Brain microvascular endothelial cell (primary cell): Measurements from ENCODE around the gene EXOSC10.
"Not testable (repeated sequence)": the region's sequence is repeated elsewhere in the genome, so short reads cannot be mapped to it uniquely, and the experiment has no call there.

Experiments used
- DNase-seq: peaks from one replicate; pipeline ENCODE4 v3.0.0-alpha.2; 2020
- H3K27ac ChIP-seq: fragments of 250-450 bp; sonication (Bioruptor Pico); 2 replicates; pipeline ENCODE4 v1.5.1; 2020; ENCODE audit warnings: mild to moderate bottlenecking, moderate library complexity
- H3K27me3 ChIP-seq: fragments of 250-450 bp; sonication (Bioruptor Pico); replicated peaks from 2 replicates; pipeline ENCODE4 v1.5.1; 2020; ENCODE audit warnings: mild to moderate bottlenecking
- H3K36me3 ChIP-seq: fragments of 250-450 bp; sonication (Bioruptor Pico); replicated peaks from 2 replicates; pipeline ENCODE4 v1.5.1; 2020; ENCODE audit warnings: mild to moderate bottlenecking
- H3K4me3 ChIP-seq: 2 replicates; pipeline ENCODE4 v1.5.1; 2011; ENCODE audit warnings: low read depth, mild to moderate bottlenecking, control low read depth, low read length, moderate library complexity
- in situ Hi-C: cut with HindIII; loops from 2 replicates; pipeline ENCODE4 v1.10.0; 2017; ENCODE audit warnings: low sequenced_read_pairs, low pct_ligation_motif_present
- TF ChIP-seq, protein P1 (sequence below): IDR thresholded peaks from 2 replicates; pipeline ENCODE4 v1.5.1; 2011; ENCODE audit warnings: low read depth, mild to moderate bottlenecking, moderate library complexity, low read length, control low read depth, inconsistent platforms; ENCODE audit errors: missing control alignments

The EXOSC10 gene

DNA sequence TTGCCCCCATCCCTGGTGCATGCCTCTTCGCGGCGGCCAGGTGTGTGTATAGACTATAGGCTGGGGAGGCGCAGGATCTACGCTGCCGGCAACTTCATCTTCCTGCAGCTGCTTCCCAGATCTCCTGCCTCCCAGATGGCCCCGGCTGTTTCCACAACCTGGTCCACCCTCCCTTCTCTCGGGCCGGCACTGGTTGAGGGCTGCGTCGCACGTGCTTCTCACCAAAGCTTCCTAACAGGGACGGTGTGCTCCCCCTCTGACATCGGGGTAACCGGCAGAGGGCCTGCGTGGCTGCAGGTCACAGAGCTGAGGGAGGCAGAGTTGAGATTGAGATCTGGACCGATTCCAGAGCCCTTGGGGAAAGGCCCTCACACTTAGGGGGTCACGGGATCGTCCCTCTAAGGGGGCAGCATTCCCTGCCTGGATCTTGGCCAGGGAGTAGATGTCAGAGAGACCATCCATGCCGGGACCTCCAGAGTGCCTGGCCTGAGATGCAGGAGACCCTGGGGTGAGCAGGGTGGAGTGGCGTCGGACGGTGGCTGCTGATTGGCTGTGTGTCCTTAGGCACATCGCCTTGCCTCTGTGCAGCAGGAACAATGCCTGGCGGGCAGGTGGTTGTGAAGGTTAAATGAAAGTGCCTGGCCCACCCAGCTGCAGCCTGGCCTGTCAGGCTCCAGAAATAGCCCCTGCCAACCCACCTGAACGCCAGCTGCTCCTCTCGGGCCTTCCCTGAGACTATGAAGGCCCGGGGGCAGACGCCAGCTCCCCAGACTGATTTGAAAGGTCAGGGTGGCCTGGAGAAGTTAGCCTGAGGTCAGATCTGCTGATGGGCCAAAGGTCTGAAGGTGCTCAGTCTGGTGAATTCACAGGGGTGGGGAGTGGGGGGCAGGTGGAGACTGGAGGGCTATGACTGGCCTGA, 46.6 kb downstream of the EXOSC10 start:
- DNase-seq, result no peak
- TF ChIP-seq, protein P1, sequence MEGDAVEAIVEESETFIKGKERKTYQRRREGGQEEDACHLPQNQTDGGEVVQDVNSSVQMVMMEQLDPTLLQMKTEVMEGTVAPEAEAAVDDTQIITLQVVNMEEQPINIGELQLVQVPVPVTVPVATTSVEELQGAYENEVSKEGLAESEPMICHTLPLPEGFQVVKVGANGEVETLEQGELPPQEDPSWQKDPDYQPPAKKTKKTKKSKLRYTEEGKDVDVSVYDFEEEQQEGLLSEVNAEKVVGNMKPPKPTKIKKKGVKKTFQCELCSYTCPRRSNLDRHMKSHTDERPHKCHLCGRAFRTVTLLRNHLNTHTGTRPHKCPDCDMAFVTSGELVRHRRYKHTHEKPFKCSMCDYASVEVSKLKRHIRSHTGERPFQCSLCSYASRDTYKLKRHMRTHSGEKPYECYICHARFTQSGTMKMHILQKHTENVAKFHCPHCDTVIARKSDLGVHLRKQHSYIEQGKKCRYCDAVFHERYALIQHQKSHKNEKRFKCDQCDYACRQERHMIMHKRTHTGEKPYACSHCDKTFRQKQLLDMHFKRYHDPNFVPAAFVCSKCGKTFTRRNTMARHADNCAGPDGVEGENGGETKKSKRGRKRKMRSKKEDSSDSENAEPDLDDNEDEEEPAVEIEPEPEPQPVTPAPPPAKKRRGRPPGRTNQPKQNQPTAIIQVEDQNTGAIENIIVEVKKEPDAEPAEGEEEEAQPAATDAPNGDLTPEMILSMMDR, result peak; percentile 9
- in situ Hi-C loops, result no loop called here
- no peak overlapping the region for H3K27ac ChIP-seq
- H3K36me3 ChIP-seq, result peaks cover 27% of the 10 kb centered on the region
- no peaks in the 10 kb centered on the region for H3K27me3 ChIP-seq
- no peak overlapping the region for H3K4me3 ChIP-seq

DNA sequence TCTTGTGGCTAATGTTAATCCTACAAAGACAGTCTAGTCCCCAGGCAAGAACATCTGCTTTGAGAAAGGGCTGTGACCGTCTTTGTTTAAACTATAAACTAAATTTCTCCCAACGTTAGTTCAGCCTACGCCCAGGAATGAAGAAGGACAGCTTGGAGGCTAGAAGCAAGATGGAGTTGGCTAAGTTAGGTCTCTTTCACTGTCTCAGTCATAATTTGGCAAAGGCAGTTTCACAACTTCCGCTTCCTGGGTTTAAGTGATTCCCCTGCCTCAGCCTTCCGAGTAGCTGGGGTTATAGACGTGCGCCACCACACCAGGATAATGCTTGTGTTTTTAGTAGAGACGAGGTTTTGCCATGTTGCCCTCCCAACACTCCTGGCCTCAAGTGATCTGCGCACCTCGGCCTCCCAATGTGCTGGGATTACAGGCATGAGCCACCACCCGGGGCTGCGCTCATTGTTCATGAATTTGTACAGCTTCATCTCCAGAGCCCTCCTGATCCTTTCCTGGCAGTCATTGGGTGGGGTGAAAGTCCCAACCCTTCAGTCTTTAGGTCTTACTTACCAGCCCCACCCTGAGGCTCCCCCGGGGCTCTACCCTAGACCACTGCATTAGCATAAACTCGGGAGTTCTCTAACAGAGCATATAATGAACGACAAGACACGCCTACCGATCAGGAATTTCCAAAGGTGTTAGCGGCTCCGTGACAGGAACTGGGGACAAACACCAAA, 47.7 kb downstream of the EXOSC10 start:
- DNase-seq, result no peak
- Histone ChIP-seq H3K27me3 (no peaks in the 10 kb centered on the region), H3K4me3 (no peak overlapping the region), H3K36me3 (peaks cover 20% of the 10 kb centered on the region), H3K27ac (no peak overlapping the region)
- TF ChIP-seq, protein P1, result no peak
- in situ Hi-C loops, result no loop called here

- H3K27me3 ChIP-seq, in situ Hi-C loops, DNase-seq, H3K4me3 ChIP-seq, H3K27ac ChIP-seq: not testable (repeated sequence)
- H3K36me3 ChIP-seq, result peaks cover 13% of the 10 kb centered on the region
These were observed 48.5 kb downstream of the EXOSC10 start for GRCh38 chr1:11051121-11051520.

GRCh38 chr1:11046625-11047365, 52.9 kb downstream of the EXOSC10 start, which contains the start of gene MASP2:
Gene MASP2, minus strand, starts transcription at chr1:11047239. Its CDS starts 32 bp downstream, at chr1:11047207.
- Histone ChIP-seq H3K36me3 (no peaks in the 10 kb centered on the region), H3K4me3 (no peak within 1 kb of the TSS), H3K27ac (no peak within 1 kb of the TSS), H3K27me3 (no peaks in the 10 kb centered on the region)
- DNase-seq, result no peak
- TF ChIP-seq, protein P1, result no peak
- in situ Hi-C loops, result no loop called here

GRCh38 chr1:11046270-11046566, 53.5 kb downstream of the EXOSC10 start:
- no peaks in the 10 kb centered on the region for H3K36me3 ChIP-seq
- no peaks in the 10 kb centered on the region for H3K27me3 ChIP-seq
- H3K27ac ChIP-seq, result no peak overlapping the region
- TF ChIP-seq, protein P1, result no peak
- H3K4me3 ChIP-seq, result no peak overlapping the region
- in situ Hi-C loops, result no loop called here
- no peak for DNase-seq
